K562 (cell line): ENCODE measurements around the gene MESP1. TPM values are rescaled to one million over a fixed set of nuclear protein-coding genes. Genes with fewer than 3 reads are reported as not detected.
A peak's percentile ranks its signal among the peaks of the same experiment; 100 is the strongest.

ENCODE experiments used
- ATAC-seq: fragments of 200-7000 bp; cut with Tn5 transposase; 3 replicates; pipeline ENCODE4 v1.9.1; 2020; ENCODE audit warnings: moderate library complexity
- BruUV-seq: library from RNA; stranded (reverse); fragments of 400-500 nt; replicated peaks from 2 replicates; lab custom pipeline; 2021; lab: Mats Ljungman, UMichigan
- CTCF ChIA-PET: fragments of 300-600 bp; formaldehyde crosslinking; extraction: SDS; loops from one replicate; lab custom pipeline; 2021; ENCODE audit warnings: low intra/inter-chr PET ratio; lab: Yijun Ruan, JAX
- POLR2A ChIA-PET: fragments of 300-600, 350-650 bp; sonication (Branson Sonifier 250); formaldehyde crosslinking; extraction: SDS; loops from one replicate; lab custom pipeline; 2021; ENCODE audit warnings: antibody characterized with exemption, inconsistent platforms; lab: Yijun Ruan, JAX
- DNase-seq, 4 experiments: peaks; one replicate each; pipeline versions ENCODE4 v3.0.0 to v3.0.0-alpha.2; 2011 to 2018; ENCODE audit warnings: low spot score in 3 of 4, mixed read lengths in 3 of 4; ENCODE audit errors: extremely low read depth in 1 of 4
- FAIRE-seq: peaks from 2 replicates; lab custom pipeline; 2011; peaks lifted over from hg19 to GRCh38; lab: Jason Lieb, UNC
- H2AFZ ChIP-seq: 2 replicates; pipeline ENCODE4 v1.6.0; 2011; ENCODE audit warnings: low read depth, low read length, control low read depth, inconsistent platforms
- H3K27ac ChIP-seq: fragments of 200-600 bp; 3 replicates; pipeline ENCODE4 v1.8.0; 2011; ENCODE audit warnings: low read depth, mild to moderate bottlenecking, control low read depth, inconsistent platforms, low read length, moderate library complexity, mixed read lengths; ENCODE audit errors: extremely low read depth
- H3K27me3 ChIP-seq, 2 experiments: fragments of 300-600 bp in 1 of 2; 2 replicates in 1 of 2; 3 replicates in 1 of 2; pipeline versions ENCODE4 v1.6.0 to v1.8.0; 2011; ENCODE audit warnings: inconsistent platforms in 2 of 2, low read length in 2 of 2, mild to moderate bottlenecking in 1 of 2, mixed read lengths in 1 of 2, moderate library complexity in 1 of 2; ENCODE audit not compliant: control insufficient read depth in 2 of 2, insufficient read depth in 2 of 2
- H3K36me3 ChIP-seq: fragments of 300-600 bp; 3 replicates; pipeline ENCODE4 v1.8.0; 2011; ENCODE audit warnings: mild to moderate bottlenecking, low read length, inconsistent platforms; ENCODE audit not compliant: control insufficient read depth, insufficient read depth
- H3K4me1 ChIP-seq, 2 experiments: fragments of 200-600 bp in 1 of 2; replicated peaks in 1 of 2; 2 replicates in 1 of 2; 3 replicates in 1 of 2; pipeline versions ENCODE4 v1.5.1 to v1.8.0; 2011; ENCODE audit warnings: inconsistent platforms in 2 of 2, low read length in 2 of 2, mild to moderate bottlenecking in 1 of 2, mixed read lengths in 1 of 2, moderate library complexity in 1 of 2; ENCODE audit not compliant: control insufficient read depth in 2 of 2, insufficient read depth in 2 of 2
- H3K4me2 ChIP-seq: 2 replicates; pipeline ENCODE4 v1.6.1; 2011; ENCODE audit warnings: low read length, control low read depth, inconsistent platforms, mixed read lengths; ENCODE audit not compliant: insufficient read depth
- H3K4me3 ChIP-seq: fragments of 200-600 bp; sonication (generic), shearing (Covaris generic); 2 replicates; pipeline ENCODE4 v1.5.1; 2016; ENCODE audit warnings: control low read depth, inconsistent platforms
- H3K79me2 ChIP-seq: fragments of 200-600 bp; 3 replicates; pipeline ENCODE4 v1.8.0; 2011; ENCODE audit warnings: low read length, inconsistent platforms; ENCODE audit not compliant: control insufficient read depth, insufficient read depth
- H3K9ac ChIP-seq, 2 experiments: 2 replicates each; pipeline versions ENCODE4 v1.6.0 to v1.6.1; 2011; ENCODE audit warnings: low read depth in 2 of 2, low read length in 2 of 2, control low read depth in 1 of 2, inconsistent platforms in 1 of 2, mild to moderate bottlenecking in 1 of 2, mixed read lengths in 1 of 2; ENCODE audit not compliant: insufficient read depth in 1 of 2
- H3K9me1 ChIP-seq: one replicate; pipeline ENCODE4 v1.6.0; 2011; ENCODE audit warnings: inconsistent platforms, mild to moderate bottlenecking, low read length, moderate library complexity; ENCODE audit not compliant: control insufficient read depth, insufficient read depth
- H3K9me3 ChIP-seq: replicated peaks from 2 replicates; pipeline ENCODE4 v1.5.1; 2011; ENCODE audit warnings: low read depth, low read length, inconsistent platforms; ENCODE audit not compliant: control insufficient read depth, insufficient read depth
- H4K20me1 ChIP-seq: replicated peaks from 2 replicates; pipeline ENCODE4 v1.6.1; 2011; ENCODE audit warnings: low read length, inconsistent platforms, mixed read lengths; ENCODE audit not compliant: control insufficient read depth, insufficient read depth
- C11orf30 ChIP-seq: fragments of 450-650 bp; IDR thresholded peaks from 2 replicates; pipeline ENCODE4 v1.6.1; 2016; ENCODE audit warnings: low read depth, mild to moderate bottlenecking
- CREBBP ChIP-seq: IDR thresholded peaks from one replicate; pipeline ENCODE4 v1.6.1; 2012; ENCODE audit warnings: low read depth, mild to moderate bottlenecking, control low read depth, inconsistent platforms, low read length
- MITF ChIP-seq: IDR thresholded peaks from 2 replicates; pipeline ENCODE4 v1.6.1; 2014; ENCODE audit warnings: antibody characterized with exemption
- NFE2 ChIP-seq: IDR thresholded peaks from 2 replicates; pipeline ENCODE4 v1.6.1; 2014; ENCODE audit warnings: antibody characterized with exemption, low read depth
- ZNF766 ChIP-seq: fragments of 200-800 bp; sonication (Bioruptor generic); conservative IDR thresholded peaks from 2 replicates; pipeline ENCODE4 v1.6.1; 2016; ENCODE audit warnings: missing genetic modification characterization, missing compliant biosample characterization
- WGBS: fragments of 100-300 bp; shearing (Covaris generic); methylation state at CpG from one replicate; pipeline ENCODE4 v1.1.6; 2016; ENCODE audit warnings: low coverage, mixed read lengths; ENCODE audit not compliant: insufficient coverage; ENCODE audit errors: missing lambda C conversion rate; 5-methylcytosine and 5-hydroxymethylcytosine counted together
- in situ Hi-C: fragments of 300-500 bp; cut with MboI; formaldehyde crosslinking; loops from 4 replicates; pipeline ENCODE4 v1.15.0; 2018; ENCODE audit warnings: inconsistent platforms, mixed read lengths
- intact Hi-C: fragments of 100-400 bp; cut with micrococcal nuclease; formaldehyde crosslinking; loops from 2 replicates; pipeline ENCODE4 v1.14.2; 2022
- polyA plus RNA-seq, 8 experiments: library from polyadenylated mRNA; depleted of rRNA in 4 of 8; stranded (reverse) in 5 of 8; unstranded in 3 of 8; fragments of >200 nt; fragmentation: Nextera tagmentation in 2 of 8; fragmentation: Illumina TruSeq in 1 of 8; extraction: Ambion mirVana in 2 of 8; extraction: Trizol in 1 of 8; gene quantifications; 2 replicates each; pipeline versions ENCODE4 v1.2.1 to v1.2.3, GENCODE V29; 2011 to 2014; ENCODE audit warnings: inconsistent platforms in 1 of 8, missing spikeins in 1 of 8
- total RNA-seq, 7 experiments: library from RNA; depleted of rRNA in 6 of 7; stranded (reverse); fragments of >200 nt in 6 of 7; fragmentation: Illumina TruSeq in 2 of 7; extraction: Trizol in 2 of 7; gene quantifications; 2 replicates each; pipeline versions ENCODE4 v1.2.1 to v1.2.3, GENCODE V29; 2011 to 2021; ENCODE audit warnings: low replicate concordance in 1 of 7
- TF ChIP-seq, protein P1 (sequence below): fragments of 250-450 bp; sonication (Bioruptor Pico); IDR thresholded peaks from 2 replicates; pipeline ENCODE4 v1.5.1; 2021; ENCODE audit warnings: mild to moderate bottlenecking

The MESP1 gene
- total and polyA plus RNA-seq, 9 of the 15 experiments (the other 6 are each of a cell fraction or from before 2014, with no cell fraction given) = 0.14 to 1.1 (median 0.36) TPM; not detected in 4

- H3K9me3 ChIP-seq = no peaks in the 10 kb centered on the region
- ATAC-seq = peak; percentile 15; the same call in 1 of the 3 replicates
- H3K27ac ChIP-seq = no peak overlapping the region
- DNase-seq = no peak
- H3K36me3 ChIP-seq = no peaks in the 10 kb centered on the region
- H3K4me3 ChIP-seq = no peak overlapping the region
- no TSS peak for BruUV-seq
- intact Hi-C loops = no loop called here
- CTCF ChIA-PET = no interaction called here
- no peak for TF ChIP-seq ZNF766
- TF ChIP-seq MITF = no peak
- TF ChIP-seq NFE2 = no peak
- TF ChIP-seq, protein P1, sequence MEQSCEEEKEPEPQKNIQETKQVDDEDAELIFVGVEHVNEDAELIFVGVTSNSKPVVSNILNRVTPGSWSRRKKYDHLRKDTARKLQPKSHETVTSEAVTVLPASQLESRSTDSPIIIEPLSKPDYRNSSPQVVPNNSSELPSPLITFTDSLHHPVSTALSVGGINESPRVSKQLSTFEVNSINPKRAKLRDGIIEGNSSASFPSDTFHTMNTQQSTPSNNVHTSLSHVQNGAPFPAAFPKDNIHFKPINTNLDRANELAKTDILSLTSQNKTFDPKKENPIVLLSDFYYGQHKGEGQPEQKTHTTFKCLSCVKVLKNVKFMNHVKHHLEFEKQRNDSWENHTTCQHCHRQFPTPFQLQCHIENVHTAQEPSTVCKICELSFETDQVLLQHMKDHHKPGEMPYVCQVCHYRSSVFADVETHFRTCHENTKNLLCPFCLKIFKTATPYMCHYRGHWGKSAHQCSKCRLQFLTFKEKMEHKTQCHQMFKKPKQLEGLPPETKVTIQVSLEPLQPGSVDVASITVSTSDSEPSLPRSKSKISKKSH (CRISPR knock-in tag) = no peak
- no peak for TF ChIP-seq C11orf30
- TF ChIP-seq CREBBP = no peak
- TF ChIP-seq, all 486 proteins: peak for 0
- Histone ChIP-seq H3K27me3 (no peaks in the 10 kb centered on the region), H2AFZ (no peak overlapping the region), H4K20me1 (no peaks in the 10 kb centered on the region; the same call in 1 of the 2 replicates), H3K4me1 (peaks cover 10 to 23% of the 10 kb centered on the region in 2 experiments; a peak in 4 of 5 replicates), H3K4me2 (no peak overlapping the region), H3K9ac (peak overlapping the region in 1 of 2 experiments; percentile 73; a peak in 2 of 4 replicates), H3K9me1 (no peaks in the 10 kb centered on the region), H3K79me2 (no peaks in the 10 kb centered on the region)
- POLR2A ChIA-PET = interaction anchor here (0.6 to 1.2 kb wide), 3 partner anchors 135 to 1007 kb away, joined by 3 to 4 read pairs (median 4); no protein-coding TSS in a partner anchor
- no peak for FAIRE-seq
- 69% methylated on average over 5 of the region's 8 CpGs for WGBS
- in situ Hi-C loops = no loop called here
Measured at GRCh38 chr15:89767411-89767915, 16.4 kb upstream of the MESP1 start.
